Measurements from ENCODE around the gene CDX2. TPM values are rescaled to one million over a fixed set of nuclear protein-coding genes. Genes with fewer than 3 reads are reported as not detected.

The CDX2 gene
- total RNA-seq, 1 donor from 2014 or later = 0.33 TPM

GRCh38 chr13:27923794-27924528 is 45.2 kb downstream of the CDX2 start:
- H3K36me3 Mint-ChIP-seq (ENCODE audit: low read depth, unreplicated experiment) = peaks cover 3% of the 10 kb centered on the region
- DNase-seq (ENCODE audit: low spot score) = no peak
- H3K9me3 Mint-ChIP-seq (ENCODE audit: unreplicated experiment) = no peaks in the 10 kb centered on the region
- H3K4me1 Mint-ChIP-seq (ENCODE audit: unreplicated experiment) = peaks cover 48% of the 10 kb centered on the region
- H3K27ac Mint-ChIP-seq (ENCODE audit: unreplicated experiment) = no peak overlapping the region
- peaks cover 43% of the 10 kb centered on the region for H3K27me3 Mint-ChIP-seq (ENCODE audit: unreplicated experiment)
- no peak for TF ChIP-seq CTCF (IDR thresholded peaks at IDR 0.05; ENCODE audit: unreplicated experiment)
- H3K4me3 Mint-ChIP-seq (ENCODE audit: unreplicated experiment) = no peak overlapping the region

- Mint-ChIP-seq H3K27ac (ENCODE audit: unreplicated experiment) (no peak overlapping the region), H3K4me3 (ENCODE audit: unreplicated experiment) (peak overlapping the region; percentile 2), H3K9me3 (ENCODE audit: unreplicated experiment) (no peaks in the 10 kb centered on the region), H3K4me1 (ENCODE audit: unreplicated experiment) (peaks cover 43% of the 10 kb centered on the region), H3K27me3 (ENCODE audit: unreplicated experiment) (peaks cover 42% of the 10 kb centered on the region), H3K36me3 (ENCODE audit: low read depth, unreplicated experiment) (peaks cover 3% of the 10 kb centered on the region)
- DNase-seq (ENCODE audit: low spot score) = no peak
- TF ChIP-seq CTCF (IDR thresholded peaks at IDR 0.05; ENCODE audit: unreplicated experiment) = no peak
These were observed 46.1 kb downstream of the CDX2 start for GRCh38 chr13:27922883-27923612.

- Mint-ChIP-seq H3K36me3 (ENCODE audit: low read depth, unreplicated experiment) (peaks cover 3% of the 10 kb centered on the region), H3K4me1 (ENCODE audit: unreplicated experiment) (peaks cover 43% of the 10 kb centered on the region), H3K9me3 (ENCODE audit: unreplicated experiment) (no peaks in the 10 kb centered on the region), H3K27me3 (ENCODE audit: unreplicated experiment) (peaks cover 37% of the 10 kb centered on the region), H3K4me3 (ENCODE audit: unreplicated experiment) (no peak overlapping the region), H3K27ac (ENCODE audit: unreplicated experiment) (no peak overlapping the region)
- TF ChIP-seq CTCF (IDR thresholded peaks at IDR 0.05; ENCODE audit: unreplicated experiment) = no peak
- DNase-seq (ENCODE audit: low spot score) = no peak
These were observed 46.9 kb downstream of the CDX2 start for GRCh38 chr13:27921961-27922882.

- no peak for TF ChIP-seq CTCF (IDR thresholded peaks at IDR 0.05; ENCODE audit: unreplicated experiment)
- Mint-ChIP-seq H3K4me3 (ENCODE audit: unreplicated experiment) (no peak overlapping the region), H3K27me3 (ENCODE audit: unreplicated experiment) (peaks cover 34% of the 10 kb centered on the region), H3K36me3 (ENCODE audit: low read depth, unreplicated experiment) (no peaks in the 10 kb centered on the region), H3K4me1 (ENCODE audit: unreplicated experiment) (peaks cover 39% of the 10 kb centered on the region), H3K27ac (ENCODE audit: unreplicated experiment) (no peak overlapping the region), H3K9me3 (ENCODE audit: unreplicated experiment) (no peaks in the 10 kb centered on the region)
- no peak for DNase-seq (ENCODE audit: low spot score)
These were observed 47.6 kb downstream of the CDX2 start for GRCh38 chr13:27921421-27921960.

Measured in endothelial cell (in vitro differentiated cells).